Measurements from ENCODE around the gene PITX1.

DNA sequence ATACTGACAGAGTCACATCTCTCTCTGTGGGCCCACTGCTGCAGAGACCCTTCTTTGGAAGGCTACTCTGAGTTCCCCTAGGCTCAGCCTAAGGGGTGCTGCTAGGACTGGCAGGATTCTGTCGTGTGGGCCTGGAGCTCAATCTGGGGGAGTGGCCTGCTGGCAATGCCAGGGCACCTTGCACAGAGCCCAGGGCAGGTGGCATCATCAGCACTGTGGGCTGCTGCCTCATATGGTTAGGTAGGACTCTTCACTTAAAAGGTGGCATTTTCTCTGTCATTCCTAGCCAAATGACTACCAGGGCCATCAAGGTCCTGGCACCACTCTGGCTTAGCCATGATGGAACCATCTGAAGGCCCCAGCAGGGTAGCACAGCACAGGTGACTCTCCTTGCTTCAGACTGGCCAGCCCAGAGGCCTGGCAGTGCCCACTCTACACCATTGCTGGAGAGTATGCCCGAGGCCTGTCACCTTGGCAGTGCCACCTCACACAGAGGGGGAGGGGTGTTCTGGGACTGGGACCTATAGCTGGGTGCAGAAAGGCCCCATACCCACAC, 21.9 kb downstream of the PITX1 start:
- no peak for TF ChIP-seq CTCF (IDR thresholded peaks at IDR 0.05)
- no peak for TF ChIP-seq POLR2A (IDR thresholded peaks at IDR 0.05)
